A549 (cell line): ENCODE measurements around the gene DMBT1.

Experiments used
- CHD2 ChIP-seq: fragments of 150-350 bp; IDR thresholded peaks from 2 replicates; pipeline ENCODE4 v1.6.1; 2014; ENCODE audit warnings: low read length; ENCODE audit not compliant: partially characterized antibody
- EP300 ChIP-seq, 2 experiments: fragments of >200 bp; sonication (Bioruptor Twin); formaldehyde crosslinking; IDR thresholded peaks; 2 replicates in 1 of 2; 3 replicates in 1 of 2; pipeline ENCODE4 v1.6.1; 2016 to 2017
- HDAC2 ChIP-seq: fragments of 200-600 bp; sonication (generic); IDR thresholded peaks from 2 replicates; pipeline ENCODE4 v1.6.1; 2016
- HOXA7 ChIP-seq: fragments of 250-450 bp; sonication (Bioruptor Pico); IDR thresholded peaks from 2 replicates; pipeline ENCODE4 v1.5.0; 2020; ENCODE audit warnings: mild to moderate bottlenecking, moderate library complexity
- POLR2A ChIP-seq: IDR thresholded peaks from 2 replicates; pipeline ENCODE4 v1.6.1; 2012; ENCODE audit warnings: mild to moderate bottlenecking, low read length
- RCOR1 ChIP-seq: fragments of 150-350 bp; IDR thresholded peaks from 2 replicates; pipeline ENCODE4 v1.6.1; 2014; ENCODE audit warnings: antibody characterized with exemption, low read length, low read depth
- TF ChIP-seq, protein P1 (sequence below): fragments of >200 bp; sonication (Bioruptor Twin); formaldehyde crosslinking; IDR thresholded peaks from 3 replicates; pipeline ENCODE4 v1.5.1; 2016
- TF ChIP-seq, protein P2 (sequence below): IDR thresholded peaks from 2 replicates; pipeline ENCODE4 v1.6.1; 2012

DNA sequence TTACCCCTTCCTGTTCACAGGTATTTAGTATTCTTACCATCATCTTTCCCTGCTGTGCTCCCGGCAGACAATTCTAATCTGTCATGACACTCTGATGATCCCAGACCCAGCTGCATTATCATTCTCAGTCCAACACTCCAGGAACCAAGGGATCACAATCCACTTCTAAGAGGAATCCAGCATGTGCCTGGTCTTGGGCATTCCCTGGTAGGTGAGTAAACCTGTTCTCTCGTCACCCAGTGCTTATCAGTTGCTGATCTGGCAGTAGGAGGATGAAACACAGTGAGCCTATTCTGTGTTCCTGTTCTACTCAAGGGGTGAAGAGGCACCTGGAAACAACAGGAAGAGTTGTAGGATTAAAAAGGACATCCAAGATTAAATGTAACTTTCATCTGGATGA, 1.3 kb upstream of the DMBT1 start:
- TF ChIP-seq, protein P1, sequence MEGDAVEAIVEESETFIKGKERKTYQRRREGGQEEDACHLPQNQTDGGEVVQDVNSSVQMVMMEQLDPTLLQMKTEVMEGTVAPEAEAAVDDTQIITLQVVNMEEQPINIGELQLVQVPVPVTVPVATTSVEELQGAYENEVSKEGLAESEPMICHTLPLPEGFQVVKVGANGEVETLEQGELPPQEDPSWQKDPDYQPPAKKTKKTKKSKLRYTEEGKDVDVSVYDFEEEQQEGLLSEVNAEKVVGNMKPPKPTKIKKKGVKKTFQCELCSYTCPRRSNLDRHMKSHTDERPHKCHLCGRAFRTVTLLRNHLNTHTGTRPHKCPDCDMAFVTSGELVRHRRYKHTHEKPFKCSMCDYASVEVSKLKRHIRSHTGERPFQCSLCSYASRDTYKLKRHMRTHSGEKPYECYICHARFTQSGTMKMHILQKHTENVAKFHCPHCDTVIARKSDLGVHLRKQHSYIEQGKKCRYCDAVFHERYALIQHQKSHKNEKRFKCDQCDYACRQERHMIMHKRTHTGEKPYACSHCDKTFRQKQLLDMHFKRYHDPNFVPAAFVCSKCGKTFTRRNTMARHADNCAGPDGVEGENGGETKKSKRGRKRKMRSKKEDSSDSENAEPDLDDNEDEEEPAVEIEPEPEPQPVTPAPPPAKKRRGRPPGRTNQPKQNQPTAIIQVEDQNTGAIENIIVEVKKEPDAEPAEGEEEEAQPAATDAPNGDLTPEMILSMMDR = no peak
- TF ChIP-seq POLR2A = no peak
- TF ChIP-seq, protein P2, sequence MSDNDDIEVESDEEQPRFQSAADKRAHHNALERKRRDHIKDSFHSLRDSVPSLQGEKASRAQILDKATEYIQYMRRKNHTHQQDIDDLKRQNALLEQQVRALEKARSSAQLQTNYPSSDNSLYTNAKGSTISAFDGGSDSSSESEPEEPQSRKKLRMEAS = no peak
- no peak for TF ChIP-seq CHD2
- TF ChIP-seq EP300 (IDR thresholded peaks at IDR 0.05) = no peak
- TF ChIP-seq RCOR1 = no peak
- TF ChIP-seq HOXA7 (CRISPR knock-in tag) = no peak
- no peak for TF ChIP-seq HDAC2
